Neural progenitor cell (in vitro differentiated cells): ENCODE results near the gene SF3B5. TPM values are rescaled to one million over a fixed set of nuclear protein-coding genes. Genes with fewer than 3 reads are reported as not detected.
"Not testable (repeated sequence)": the region's sequence is repeated elsewhere in the genome, so short reads cannot be mapped to it uniquely, and the experiment has no call there.

Source experiments
- DNase-seq: peaks from one replicate; pipeline ENCODE4 v3.0.0-alpha.2; 2016; ENCODE audit warnings: low spot score
- H2AFZ ChIP-seq: fragments of 200-600 bp; sonication (generic); replicated peaks from 2 replicates; pipeline ENCODE4 v1.6.1; 2016; ENCODE audit warnings: antibody characterized with exemption
- H3F3A ChIP-seq: fragments of 200-600 bp; sonication (generic); 2 replicates; pipeline ENCODE4 v1.6.1; 2016; ENCODE audit warnings: antibody characterized with exemption, low read depth
- H3K27ac ChIP-seq: fragments of 200-600 bp; sonication (generic); 2 replicates; pipeline ENCODE4 v1.5.1; 2016; ENCODE audit warnings: mild to moderate bottlenecking
- H3K27me3 ChIP-seq: fragments of 200-600 bp; sonication (generic); 2 replicates; pipeline ENCODE4 v1.6.1; 2016; ENCODE audit warnings: mild to moderate bottlenecking, moderate library complexity
- H3K36me3 ChIP-seq: fragments of 200-600 bp; sonication (generic); 2 replicates; pipeline ENCODE4 v1.5.1; 2016
- H3K4me1 ChIP-seq: fragments of 200-600 bp; sonication (generic); 2 replicates; pipeline ENCODE4 v1.6.1; 2016; ENCODE audit warnings: mixed run types
- H3K4me2 ChIP-seq: fragments of 200-600 bp; sonication (generic); 2 replicates; pipeline ENCODE4 v1.6.1; 2016
- H3K4me3 ChIP-seq: fragments of 200-600 bp; sonication (generic); 2 replicates; pipeline ENCODE4 v1.5.1; 2016
- H3K79me2 ChIP-seq: fragments of 200-600 bp; sonication (generic); 2 replicates; pipeline ENCODE4 v1.6.1; 2016; ENCODE audit warnings: low read depth
- H3K9ac ChIP-seq: fragments of 200-600 bp; sonication (generic); 2 replicates; pipeline ENCODE4 v1.6.1; 2016
- H3K9me3 ChIP-seq: fragments of 200-600 bp; sonication (generic); 2 replicates; pipeline ENCODE4 v1.5.1; 2016; ENCODE audit warnings: low read depth
- H4K20me1 ChIP-seq: fragments of 200-600 bp; sonication (generic); 2 replicates; pipeline ENCODE4 v1.6.1; 2016; ENCODE audit warnings: low read depth
- H3K27ac Mint-ChIP-seq: 3 replicates; pipeline ENCODE4 v1.8.0; 2021; ENCODE audit warnings: mixed read lengths
- H3K27me3 Mint-ChIP-seq: 2 replicates; pipeline ENCODE4 v1.8.0; 2022; ENCODE audit warnings: low read depth, mild to moderate bottlenecking, inconsistent platforms, moderate library complexity, mixed read lengths; ENCODE audit not compliant: insufficient read depth
- H3K36me3 Mint-ChIP-seq: 3 replicates; pipeline ENCODE4 v1.8.0; 2021; ENCODE audit warnings: mixed read lengths
- H3K4me1 Mint-ChIP-seq: 3 replicates; pipeline ENCODE4 v1.8.0; 2021; ENCODE audit warnings: mixed read lengths
- H3K4me3 Mint-ChIP-seq: 3 replicates; pipeline ENCODE4 v1.8.0; 2021; ENCODE audit warnings: mild to moderate bottlenecking, moderate library complexity, mixed read lengths
- H3K9me3 Mint-ChIP-seq: 3 replicates; pipeline ENCODE4 v1.8.0; 2020; ENCODE audit warnings: mixed read lengths
- EZH2 ChIP-seq: fragments of 200-600 bp; sonication (generic); IDR thresholded peaks from 2 replicates; pipeline ENCODE4 v1.6.1; 2017; ENCODE audit warnings: antibody characterized with exemption, mild to moderate bottlenecking, moderate library complexity
- EZH2phosphoT487 ChIP-seq: fragments of 200-600 bp; sonication (generic); IDR thresholded peaks from 2 replicates; pipeline ENCODE4 v1.6.1; 2017; ENCODE audit warnings: antibody characterized with exemption
- total RNA-seq: library from RNA; depleted of rRNA; stranded (reverse); fragments of >200 nt; gene quantifications from 2 replicates; pipeline ENCODE4 v1.2.3, GENCODE V29; 2015; ENCODE audit warnings: low replicate concordance
- TF ChIP-seq, protein P1 (sequence below): fragments of 200-600 bp; sonication (generic); IDR thresholded peaks from 2 replicates; pipeline ENCODE4 v1.5.1; 2017; ENCODE audit warnings: antibody characterized with exemption, mild to moderate bottlenecking

SF3B5 gene
- total RNA-seq, 1 donor from 2014 or later = 99.0 TPM

DNA sequence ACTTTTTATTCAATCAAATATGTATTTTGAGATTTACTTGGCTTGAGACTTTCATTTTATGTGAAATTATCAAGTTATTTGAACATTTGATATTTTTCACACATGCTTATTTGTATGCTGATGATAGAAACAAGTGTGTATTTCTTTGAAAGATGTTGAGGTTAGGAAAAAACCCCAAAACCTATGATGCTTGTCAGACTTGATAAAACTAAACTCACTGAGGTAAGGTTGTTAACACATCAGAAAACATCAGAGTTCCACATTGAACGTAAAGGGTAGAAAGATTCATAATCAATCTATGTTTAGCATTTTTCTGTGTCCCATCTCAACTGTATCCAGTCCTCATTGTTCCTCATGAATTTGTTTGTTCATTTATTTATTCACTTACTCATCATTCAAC, 12.2 kb downstream of the SF3B5 start:
- Mint-ChIP-seq H3K27me3 (peaks cover 2% of the 10 kb centered on the region), H3K9me3 (no peaks in the 10 kb centered on the region), H3K4me1 (no peaks in the 10 kb centered on the region), H3K4me3 (no peak overlapping the region), H3K36me3 (no peaks in the 10 kb centered on the region), H3K27ac (no peak overlapping the region)
- H3K4me3 ChIP-seq = no peak overlapping the region
- DNase-seq = no peak
- TF ChIP-seq, protein P1, sequence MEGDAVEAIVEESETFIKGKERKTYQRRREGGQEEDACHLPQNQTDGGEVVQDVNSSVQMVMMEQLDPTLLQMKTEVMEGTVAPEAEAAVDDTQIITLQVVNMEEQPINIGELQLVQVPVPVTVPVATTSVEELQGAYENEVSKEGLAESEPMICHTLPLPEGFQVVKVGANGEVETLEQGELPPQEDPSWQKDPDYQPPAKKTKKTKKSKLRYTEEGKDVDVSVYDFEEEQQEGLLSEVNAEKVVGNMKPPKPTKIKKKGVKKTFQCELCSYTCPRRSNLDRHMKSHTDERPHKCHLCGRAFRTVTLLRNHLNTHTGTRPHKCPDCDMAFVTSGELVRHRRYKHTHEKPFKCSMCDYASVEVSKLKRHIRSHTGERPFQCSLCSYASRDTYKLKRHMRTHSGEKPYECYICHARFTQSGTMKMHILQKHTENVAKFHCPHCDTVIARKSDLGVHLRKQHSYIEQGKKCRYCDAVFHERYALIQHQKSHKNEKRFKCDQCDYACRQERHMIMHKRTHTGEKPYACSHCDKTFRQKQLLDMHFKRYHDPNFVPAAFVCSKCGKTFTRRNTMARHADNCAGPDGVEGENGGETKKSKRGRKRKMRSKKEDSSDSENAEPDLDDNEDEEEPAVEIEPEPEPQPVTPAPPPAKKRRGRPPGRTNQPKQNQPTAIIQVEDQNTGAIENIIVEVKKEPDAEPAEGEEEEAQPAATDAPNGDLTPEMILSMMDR = no peak
- TF ChIP-seq EZH2 (no peak), EZH2phosphoT487 (no peak)
- H3K36me3 ChIP-seq = no peaks in the 10 kb centered on the region
- H3K9ac ChIP-seq = no peak overlapping the region
- H3K9me3 ChIP-seq = no peaks in the 10 kb centered on the region
- H2AFZ ChIP-seq = no peak overlapping the region
- H3K79me2 ChIP-seq = no peaks in the 10 kb centered on the region
- no peaks in the 10 kb centered on the region for H3K4me1 ChIP-seq
- H4K20me1 ChIP-seq = no peaks in the 10 kb centered on the region
- no peak overlapping the region for H3K4me2 ChIP-seq
- H3K27ac ChIP-seq = no peak overlapping the region
- no peaks in the 10 kb centered on the region for H3K27me3 ChIP-seq
- H3F3A ChIP-seq = no peaks in the 10 kb centered on the region

DNA sequence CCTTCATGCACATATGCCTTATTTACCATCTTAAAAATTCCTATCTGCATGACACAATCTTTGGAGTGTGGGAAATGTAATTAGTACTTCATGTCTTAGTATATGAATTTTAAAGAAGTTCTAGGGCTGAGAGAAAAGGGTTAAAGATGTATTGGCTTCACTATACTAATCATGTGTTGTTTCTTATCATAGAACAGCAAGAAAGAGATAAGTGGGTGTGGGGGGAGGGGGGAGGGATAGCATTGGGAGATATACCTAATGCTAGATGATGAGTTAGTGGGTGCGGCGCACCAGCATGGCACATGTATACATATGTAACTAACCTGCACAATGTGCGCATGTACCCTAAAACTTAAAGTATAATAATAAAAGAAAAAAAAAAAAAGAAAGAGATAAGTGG, 13.0 kb downstream of the SF3B5 start:
- not testable (repeated sequence) for H3K9me3 Mint-ChIP-seq, H3K4me3 Mint-ChIP-seq, H3K79me2 ChIP-seq, H2AFZ ChIP-seq, H3K4me1 ChIP-seq, H3K4me2 ChIP-seq, H3K9me3 ChIP-seq, DNase-seq, H3K9ac ChIP-seq, H3K36me3 ChIP-seq, H3K27me3 ChIP-seq, H3K27ac ChIP-seq, H3K27ac Mint-ChIP-seq, H3K4me1 Mint-ChIP-seq, H3F3A ChIP-seq, H3K27me3 Mint-ChIP-seq, H3K36me3 Mint-ChIP-seq, H4K20me1 ChIP-seq, H3K4me3 ChIP-seq

DNA sequence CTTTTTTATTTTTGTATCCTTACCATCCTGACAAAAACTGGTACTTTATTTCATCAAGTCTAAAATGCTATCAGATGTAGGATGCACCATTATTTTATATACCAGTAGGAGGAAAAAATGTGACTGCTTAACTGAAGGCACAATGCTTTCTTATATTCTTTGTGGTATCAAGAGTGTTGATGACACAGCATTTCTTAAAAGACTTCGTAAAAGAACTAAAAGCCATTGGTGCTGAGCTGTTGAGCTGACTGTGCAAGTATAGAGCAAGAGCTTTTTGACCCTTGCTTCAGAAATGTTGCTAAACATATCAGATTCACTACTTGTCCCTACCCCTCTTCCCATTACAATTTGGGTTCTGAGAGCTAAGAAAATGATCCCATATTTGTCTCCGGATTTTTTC, 17.5 kb downstream of the SF3B5 start:
- no peak for TF ChIP-seq EZH2phosphoT487
- TF ChIP-seq, protein P1 = no peak
- no peak for TF ChIP-seq EZH2
- H3K4me3 Mint-ChIP-seq = no peak overlapping the region
- Histone ChIP-seq H3K4me3 (no peak overlapping the region), H3K27me3 (no peaks in the 10 kb centered on the region), H3K27ac (no peak overlapping the region), H4K20me1 (no peaks in the 10 kb centered on the region), H3K9me3 (no peaks in the 10 kb centered on the region), H3K4me2 (no peak overlapping the region), H3K4me1 (no peaks in the 10 kb centered on the region), H2AFZ (no peak overlapping the region), H3F3A (no peaks in the 10 kb centered on the region), H3K79me2 (no peaks in the 10 kb centered on the region), H3K9ac (no peak overlapping the region), H3K36me3 (no peaks in the 10 kb centered on the region)
- no peak for DNase-seq
- no peaks in the 10 kb centered on the region for H3K9me3 Mint-ChIP-seq
- H3K27me3 Mint-ChIP-seq = peaks cover 2% of the 10 kb centered on the region
- no peaks in the 10 kb centered on the region for H3K36me3 Mint-ChIP-seq
- H3K4me1 Mint-ChIP-seq = no peaks in the 10 kb centered on the region
- no peak overlapping the region for H3K27ac Mint-ChIP-seq

DNA sequence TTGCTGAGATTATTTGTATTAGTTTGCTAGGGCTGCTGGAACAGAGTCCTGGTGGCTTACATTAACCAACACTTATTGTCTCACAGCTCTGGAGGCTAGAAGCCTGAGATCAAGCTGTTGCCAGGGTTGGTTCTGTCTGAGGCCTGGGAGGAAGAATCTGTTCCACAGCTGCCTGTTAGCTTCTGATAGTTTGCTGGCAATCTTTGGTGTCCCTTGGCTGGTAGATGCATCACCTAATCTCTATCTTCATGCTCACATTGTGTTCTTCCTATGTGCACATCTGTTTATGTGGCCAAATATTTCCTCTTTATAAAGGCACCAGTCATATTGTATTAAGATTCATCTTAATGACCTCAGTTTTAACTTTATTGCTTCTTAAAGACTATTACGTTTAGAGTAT, 19.5 kb downstream of the SF3B5 start:
- H2AFZ ChIP-seq = no peak overlapping the region
- H3K4me3 ChIP-seq = no peak overlapping the region
- H3K9ac ChIP-seq = no peak overlapping the region
- H3K4me1 Mint-ChIP-seq = no peaks in the 10 kb centered on the region
- no peaks in the 10 kb centered on the region for H3K36me3 ChIP-seq
- H4K20me1 ChIP-seq = no peaks in the 10 kb centered on the region
- no peak for DNase-seq
- no peak overlapping the region for H3K4me3 Mint-ChIP-seq
- H3K9me3 Mint-ChIP-seq = no peaks in the 10 kb centered on the region
- H3K79me2 ChIP-seq = no peaks in the 10 kb centered on the region
- TF ChIP-seq, protein P1 = no peak
- TF ChIP-seq EZH2phosphoT487 (no peak), EZH2 (no peak)
- no peaks in the 10 kb centered on the region for H3K36me3 Mint-ChIP-seq
- H3K27me3 Mint-ChIP-seq = peaks cover under 1% of the 10 kb centered on the region
- H3K4me2 ChIP-seq = no peak overlapping the region
- H3K4me1 ChIP-seq = no peaks in the 10 kb centered on the region
- no peak overlapping the region for H3K27ac Mint-ChIP-seq
- H3K27ac ChIP-seq = no peak overlapping the region
- no peaks in the 10 kb centered on the region for H3F3A ChIP-seq
- H3K27me3 ChIP-seq = peaks cover 15% of the 10 kb centered on the region
- H3K9me3 ChIP-seq = no peaks in the 10 kb centered on the region
